HG02610 (cell line): ENCODE measurements around the gene TRABD.

Source experiments
- ATAC-seq: cut with Tn5 transposase; IDR thresholded peaks from one replicate; pipeline ENCODE4 v1.9.1; 2021; ENCODE audit warnings: mild to moderate bottlenecking, moderate library complexity; ENCODE audit not compliant: unreplicated experiment

TRABD gene

GRCh38 chr22:50184902-50185374 lies 775 bp upstream of the TRABD start:
- ATAC-seq: no peak

DNA sequence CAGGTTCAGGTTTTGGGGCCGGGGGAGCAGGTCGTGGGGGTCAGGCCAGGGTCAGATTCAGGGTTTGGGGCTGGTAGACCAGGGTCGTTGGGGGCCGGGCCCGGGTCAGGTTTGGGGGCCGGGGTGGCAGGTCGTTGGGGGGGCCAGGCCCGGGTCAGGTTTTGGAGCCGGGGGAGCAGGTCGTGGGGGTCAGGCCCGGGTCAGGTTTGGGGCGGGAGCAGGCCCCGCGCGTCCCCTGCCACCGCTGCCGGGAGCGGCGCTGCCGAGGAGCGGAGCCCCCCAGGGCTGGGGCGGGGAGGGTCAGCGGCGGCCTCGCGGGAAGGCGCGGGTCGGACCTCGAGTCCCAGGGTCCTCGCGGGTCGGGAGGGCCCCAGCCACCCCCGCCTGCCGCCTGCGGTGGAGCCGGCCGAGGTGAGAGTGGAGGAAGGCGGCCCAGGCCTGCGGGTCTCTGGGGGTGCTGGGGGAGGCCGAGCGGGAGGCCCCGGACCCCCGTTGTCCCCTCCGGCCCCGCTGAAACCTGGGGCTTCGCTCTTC lies 535 bp downstream of the TRABD start:
- no peak for ATAC-seq

GRCh38 chr22:50186761-50187523 lies 1.2 kb downstream of the TRABD start:
- ATAC-seq: no peak

DNA sequence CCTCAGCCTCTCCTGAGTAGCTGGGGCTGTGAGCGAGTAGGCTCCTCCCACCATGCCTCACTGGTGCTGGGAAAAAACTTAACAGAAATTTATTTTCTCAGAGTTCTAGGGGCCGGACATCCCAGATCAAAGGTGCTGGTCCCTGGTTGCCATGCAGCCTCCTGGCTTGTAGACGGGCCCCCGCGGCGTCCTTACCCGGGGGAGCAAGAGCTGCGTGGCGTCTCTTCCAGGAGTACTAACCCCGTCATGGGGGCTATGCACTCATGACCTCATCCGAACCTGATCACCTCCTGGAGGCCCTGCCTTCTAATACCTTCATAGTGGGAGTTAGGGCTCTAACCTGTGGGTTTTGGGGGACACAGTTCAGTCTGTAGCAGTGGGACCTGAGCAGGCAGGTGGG lies 2.6 kb downstream of the TRABD start:
- no peak for ATAC-seq

GRCh38 chr22:50189184-50189848 lies 3.6 kb downstream of the TRABD start:
- no peak for ATAC-seq

DNA sequence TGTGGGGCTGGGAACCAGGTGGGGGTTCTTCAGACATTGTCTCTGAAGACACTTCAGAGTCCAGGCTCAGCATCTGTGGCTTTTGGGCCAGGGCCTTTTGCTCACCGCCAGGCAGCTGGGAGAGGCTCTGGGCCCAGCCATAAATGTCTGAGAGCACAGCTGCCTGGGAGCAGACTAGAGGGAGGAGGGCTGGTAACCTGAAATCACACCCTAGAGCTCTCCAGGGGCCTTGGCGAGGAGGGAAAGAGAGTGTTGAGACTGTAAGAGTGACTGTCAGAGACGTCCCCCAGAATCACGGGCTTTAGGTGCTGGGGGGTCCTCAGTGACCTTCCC lies 4.1 kb downstream of the TRABD start:
- no peak for ATAC-seq

DNA sequence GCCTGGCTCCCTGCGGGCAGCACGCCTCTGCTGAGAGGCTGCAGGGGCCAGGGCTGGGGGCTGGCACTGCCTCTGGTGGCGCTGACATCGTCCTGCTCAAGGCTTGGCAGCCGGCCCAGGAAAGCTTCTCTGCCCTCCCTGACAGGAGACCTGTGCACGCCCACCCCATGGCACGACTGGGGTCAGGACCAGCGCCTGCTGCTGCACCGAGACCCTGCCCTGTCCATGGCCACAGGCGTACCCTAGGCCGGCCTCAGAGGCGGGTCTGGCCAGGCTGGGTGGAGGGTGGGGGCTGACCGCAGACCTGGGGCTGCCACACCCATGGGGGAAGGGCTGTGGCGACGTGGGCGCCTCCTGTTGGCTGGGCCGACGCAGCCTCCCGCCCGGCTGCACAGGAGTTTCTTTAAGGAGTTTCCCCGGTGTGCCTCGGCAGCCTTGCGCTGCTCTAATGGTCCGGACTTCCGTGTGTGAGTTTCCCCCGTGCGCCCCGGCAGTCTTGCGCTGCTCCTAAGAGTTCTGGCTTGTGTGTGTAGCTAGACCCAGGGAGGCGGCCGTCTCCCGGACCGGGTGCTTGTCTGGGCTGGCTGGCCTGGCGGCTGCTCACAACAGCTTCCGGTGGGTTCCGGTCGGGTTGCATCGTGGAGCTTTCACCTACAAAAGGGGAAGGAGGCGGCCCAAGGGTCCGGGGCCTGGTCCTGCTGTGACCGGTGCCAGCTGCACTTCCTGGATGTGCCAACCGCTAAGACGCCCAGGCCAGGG lies 4.6 kb downstream of the TRABD start:
- peak; percentile 46 for ATAC-seq

GRCh38 chr22:50190941-50191741 lies 5.4 kb downstream of the TRABD start:
- ATAC-seq: no peak

DNA sequence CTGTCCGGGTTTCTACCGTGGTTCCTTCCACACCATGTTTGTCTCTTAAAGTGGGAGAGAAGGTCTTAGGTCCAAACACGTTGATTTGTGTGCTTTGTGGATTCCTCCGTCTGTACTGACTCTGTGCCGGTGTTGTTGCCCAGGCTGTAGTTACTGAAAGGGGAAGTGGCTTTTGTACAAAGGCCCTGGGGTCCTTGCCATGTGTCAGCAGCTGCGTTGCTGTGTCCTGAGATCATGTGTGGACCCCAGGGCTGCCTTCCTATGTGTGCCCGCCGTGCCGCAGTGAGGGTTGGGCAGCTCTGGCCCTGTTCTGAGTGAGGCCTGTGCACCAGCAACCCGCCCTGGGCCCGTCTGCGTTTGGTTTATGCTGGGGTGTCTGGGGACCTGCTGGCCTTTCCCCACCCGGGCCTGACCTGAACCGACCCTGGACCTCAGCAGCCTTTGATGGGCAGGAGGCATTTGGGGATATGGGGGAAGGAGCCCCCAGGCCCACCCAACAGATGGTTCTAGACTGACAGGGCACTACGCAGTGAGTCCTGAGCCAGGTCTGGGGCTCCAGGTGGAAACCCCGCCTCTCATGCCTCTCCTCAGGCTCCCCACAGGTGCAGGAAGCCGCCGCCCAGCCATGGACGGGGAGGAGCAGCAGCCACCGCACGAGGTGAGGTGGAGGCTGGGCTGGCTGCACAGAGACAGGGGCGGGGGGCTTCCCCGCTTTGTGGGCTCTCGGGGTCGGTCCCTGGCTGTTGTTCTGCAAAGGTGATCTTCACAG lies 6.9 kb downstream of the TRABD start:
- ATAC-seq: no peak

DNA sequence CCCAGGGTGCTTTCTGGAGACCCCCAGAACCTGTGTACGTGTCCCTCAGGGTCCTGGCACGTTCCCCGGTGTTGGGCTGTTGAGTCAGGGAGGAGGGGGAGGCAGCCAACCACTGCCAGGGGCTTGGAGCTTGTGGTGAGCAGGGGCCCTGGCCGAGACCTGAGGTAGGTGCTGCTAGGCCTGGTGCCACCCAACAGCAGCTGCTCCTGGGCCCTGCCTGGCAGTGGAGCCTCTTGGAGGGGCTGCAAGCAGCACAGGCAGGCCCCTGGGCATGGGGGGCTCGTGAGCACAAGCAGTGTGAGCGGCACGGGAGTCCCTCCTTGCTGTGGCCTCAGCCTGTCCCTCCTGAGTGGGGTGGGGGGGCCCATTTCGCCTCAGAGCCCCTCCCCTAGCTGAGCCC lies 7.9 kb downstream of the TRABD start:
- ATAC-seq: no peak

DNA sequence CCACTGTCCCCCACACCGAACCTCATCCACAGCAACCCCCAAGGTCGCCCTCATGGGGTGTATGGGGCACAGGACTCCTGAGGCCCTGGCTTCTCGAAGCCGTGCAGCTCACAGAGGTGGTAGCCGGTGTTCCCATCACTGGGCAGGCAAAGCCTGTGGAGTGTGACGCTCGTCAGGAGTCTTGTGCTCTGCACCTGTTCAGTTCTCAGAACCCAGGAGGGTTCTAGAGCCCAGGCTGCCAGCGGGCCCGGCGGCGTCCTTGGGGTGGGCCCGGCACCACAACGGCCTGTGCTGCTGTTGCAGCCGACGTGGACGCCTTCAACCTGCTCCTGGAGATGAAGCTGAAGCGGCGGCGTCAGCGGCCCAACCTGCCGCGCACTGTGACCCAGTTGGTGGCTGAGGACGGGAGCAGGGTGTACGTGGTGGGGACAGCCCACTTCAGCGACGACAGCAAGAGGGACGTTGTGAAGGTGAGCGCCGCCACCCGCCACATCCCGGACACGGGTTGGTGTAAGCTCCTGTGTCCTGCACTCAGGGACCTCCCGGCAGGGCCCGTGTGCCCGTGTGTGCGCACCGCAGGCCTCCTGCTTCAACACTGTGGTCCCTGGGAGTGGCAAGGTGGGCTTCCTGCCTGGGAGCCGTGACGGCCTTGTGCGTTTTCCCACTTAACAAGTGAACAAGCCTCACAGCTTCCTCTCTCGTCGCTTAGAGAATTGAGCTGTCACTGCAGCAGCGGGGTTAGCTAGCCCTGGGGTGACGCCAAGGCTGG lies 8.5 kb downstream of the TRABD start:
- ATAC-seq: no peak

- ATAC-seq: no peak
Measured at GRCh38 chr22:50196256-50196655, 10.5 kb downstream of the TRABD start.

- no peak for ATAC-seq
Measured at GRCh38 chr22:50197000-50197800, 11.5 kb downstream of the TRABD start.

DNA sequence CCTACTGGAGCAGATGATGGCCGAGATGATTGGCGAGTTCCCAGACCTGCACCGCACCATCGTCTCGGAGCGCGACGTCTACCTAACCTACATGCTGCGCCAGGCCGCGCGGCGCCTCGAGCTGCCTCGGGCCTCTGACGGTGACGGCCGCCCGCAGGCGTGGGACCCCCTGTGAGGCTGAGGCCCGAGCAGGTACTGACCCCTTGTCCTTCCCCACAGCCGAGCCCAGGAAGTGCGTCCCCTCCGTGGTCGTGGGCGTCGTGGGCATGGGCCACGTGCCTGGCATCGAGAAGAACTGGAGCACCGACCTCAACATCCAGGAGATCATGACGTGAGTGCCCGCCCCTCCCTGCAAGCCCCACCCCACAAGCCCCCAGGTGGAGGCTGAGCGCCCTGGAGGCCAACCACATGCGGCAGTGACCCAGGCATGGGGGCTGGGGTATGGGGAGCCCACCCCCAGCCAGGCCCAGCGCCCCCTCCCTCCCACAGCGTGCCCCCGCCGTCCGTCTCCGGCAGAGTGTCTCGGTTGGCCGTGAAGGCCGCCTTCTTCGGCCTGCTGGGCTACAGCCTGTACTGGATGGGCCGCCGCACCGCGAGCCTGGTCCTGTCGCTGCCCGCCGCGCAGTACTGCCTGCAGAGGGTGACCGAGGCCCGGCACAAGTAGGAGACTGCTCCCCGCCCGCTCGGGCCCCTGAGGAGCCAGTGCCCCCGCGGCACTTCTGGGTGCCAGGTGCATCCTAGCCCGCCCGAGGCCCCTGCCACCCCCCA lies 12.3 kb downstream of the TRABD start:
- ATAC-seq: no peak

DNA sequence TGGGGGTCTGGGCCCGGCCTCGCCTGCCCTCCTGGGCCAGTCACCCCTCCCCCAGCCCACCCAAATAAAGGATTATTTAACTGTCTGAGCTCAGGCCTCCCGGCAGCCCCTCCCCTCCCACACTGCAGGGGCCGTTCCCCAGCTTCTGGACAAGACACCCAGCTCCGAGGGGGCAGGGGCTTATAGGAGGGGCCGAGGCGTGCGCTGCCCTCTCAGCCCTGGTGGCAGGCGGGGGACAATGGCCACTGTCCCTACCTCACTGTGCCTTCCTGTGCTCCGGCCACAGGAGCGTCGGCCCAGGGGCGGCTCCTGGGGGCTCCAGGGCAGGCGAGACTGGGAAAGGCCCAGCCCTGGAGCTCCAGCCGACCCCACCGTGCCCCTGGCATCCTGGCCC lies 12.9 kb downstream of the TRABD start:
- no peak for ATAC-seq

DNA sequence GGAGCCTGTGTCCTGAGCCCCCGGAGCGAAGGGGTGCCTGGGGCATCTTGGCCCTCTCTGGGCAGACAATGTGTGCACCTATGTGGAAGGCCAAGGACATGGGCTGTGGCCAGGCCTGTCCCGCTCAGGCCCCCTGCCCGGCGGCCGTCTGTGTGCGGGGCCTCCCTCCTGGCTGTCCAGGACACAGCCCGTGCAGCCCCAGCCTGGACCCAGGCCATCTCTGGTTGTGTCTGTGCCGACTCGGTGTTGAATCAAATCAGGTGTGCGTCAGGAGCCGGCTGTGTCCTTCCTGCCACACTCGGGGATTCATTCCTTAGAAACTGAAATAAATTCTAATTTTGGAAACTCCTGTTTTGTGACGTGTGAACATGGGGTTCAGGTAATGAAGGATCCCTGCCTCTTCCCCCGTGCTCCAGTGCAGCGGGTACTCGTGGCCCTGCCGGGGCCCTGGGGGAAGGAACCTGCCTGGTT lies 13.6 kb downstream of the TRABD start:
- no peak for ATAC-seq

GRCh38 chr22:50199829-50200460 lies 14.2 kb downstream of the TRABD start:
- no peak for ATAC-seq
